GM23338 (cell line): Measurements from ENCODE around the gene NAALADL2.

ENCODE experiments used
- CREB1 ChIP-seq: fragments of 250-450 bp; sonication (Bioruptor Pico); IDR thresholded peaks from 2 replicates; pipeline ENCODE4 v1.5.0; 2020; ENCODE audit warnings: low read depth, mild to moderate bottlenecking, moderate library complexity
- EZH2 ChIP-seq: fragments of 200-600 bp; sonication (generic); IDR thresholded peaks from one replicate; pipeline ENCODE4 v1.8.0; 2017; ENCODE audit warnings: antibody characterized with exemption, mild to moderate bottlenecking, low read depth; ENCODE audit not compliant: unreplicated experiment
- EZH2phosphoT487 ChIP-seq: fragments of 200-600 bp; sonication (generic); IDR thresholded peaks from one replicate; pipeline ENCODE4 v1.8.1; 2018; ENCODE audit warnings: antibody characterized with exemption; ENCODE audit not compliant: unreplicated experiment
- JUNB ChIP-seq: IDR thresholded peaks from one replicate; pipeline ENCODE4 v1.6.1; 2016; ENCODE audit warnings: antibody characterized with exemption; ENCODE audit not compliant: unreplicated experiment
- POLR2AphosphoS5 ChIP-seq: IDR thresholded peaks from 2 replicates; pipeline ENCODE4 v1.6.1; 2016; ENCODE audit warnings: antibody characterized with exemption, low read depth
- STAT1 ChIP-seq: IDR thresholded peaks from one replicate; pipeline ENCODE4 v1.6.1; 2016; ENCODE audit warnings: antibody characterized with exemption; ENCODE audit not compliant: unreplicated experiment
- ZNF331 ChIP-seq: fragments of 250-450 bp; sonication (Bioruptor Pico); IDR thresholded peaks from 2 replicates; pipeline ENCODE4 v1.5.0; 2020; ENCODE audit warnings: low read depth, mild to moderate bottlenecking, moderate library complexity
- TF ChIP-seq, protein P1 (sequence below), 2 experiments: fragments of 200-600 bp in 1 of 2; sonication (generic) in 1 of 2; conservative IDR thresholded peaks; 2 replicates each; pipeline versions ENCODE4 v1.5.1 to v1.6.1; 2016 to 2017; ENCODE audit warnings: antibody characterized with exemption in 2 of 2, low read depth in 2 of 2, mild to moderate bottlenecking in 2 of 2, moderate library complexity in 1 of 2
- TF ChIP-seq, protein P2 (sequence below): IDR thresholded peaks from 2 replicates; pipeline ENCODE4 v1.6.1; 2016; ENCODE audit warnings: antibody characterized with exemption
- TF ChIP-seq, protein P3 (sequence below): IDR thresholded peaks from one replicate; pipeline ENCODE4 v1.6.1; 2018; ENCODE audit warnings: antibody characterized with exemption; ENCODE audit not compliant: unreplicated experiment
- TF ChIP-seq, protein P4 (sequence below): fragments of 250-450 bp; sonication (Bioruptor Pico); IDR thresholded peaks from 2 replicates; pipeline ENCODE4 v1.5.0; 2020; ENCODE audit warnings: mild to moderate bottlenecking, moderate library complexity

DNA sequence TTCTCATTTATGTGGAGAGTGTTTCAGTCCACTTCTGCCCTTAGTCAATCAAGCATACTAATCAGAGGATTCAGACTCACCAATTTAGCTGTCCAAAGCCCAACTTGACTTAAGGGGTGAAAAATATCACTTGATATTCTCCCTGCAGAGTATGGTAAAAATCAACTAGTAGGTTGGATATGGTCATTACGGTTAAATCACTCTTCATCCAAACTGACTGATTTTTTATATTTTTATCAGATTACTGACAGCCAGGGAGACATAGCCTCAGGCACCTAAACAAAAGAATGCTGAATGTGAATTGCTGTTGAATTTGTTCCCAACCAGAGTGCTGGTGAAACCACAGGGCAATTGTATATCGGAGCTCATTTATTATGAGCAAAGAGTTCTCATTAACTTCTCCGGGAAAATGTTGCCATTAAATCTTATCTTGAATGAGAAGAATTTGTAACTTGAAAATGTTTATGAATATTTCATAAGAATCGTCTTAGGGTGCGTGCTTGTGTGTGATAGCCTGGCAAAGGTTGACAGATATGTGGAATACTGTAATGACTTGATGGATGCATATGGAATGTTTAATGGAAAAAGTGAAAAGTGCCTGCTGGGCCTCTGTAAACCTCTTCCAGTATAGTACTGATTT is 411.2 kb downstream of the NAALADL2 start:
- TF ChIP-seq, protein P1, sequence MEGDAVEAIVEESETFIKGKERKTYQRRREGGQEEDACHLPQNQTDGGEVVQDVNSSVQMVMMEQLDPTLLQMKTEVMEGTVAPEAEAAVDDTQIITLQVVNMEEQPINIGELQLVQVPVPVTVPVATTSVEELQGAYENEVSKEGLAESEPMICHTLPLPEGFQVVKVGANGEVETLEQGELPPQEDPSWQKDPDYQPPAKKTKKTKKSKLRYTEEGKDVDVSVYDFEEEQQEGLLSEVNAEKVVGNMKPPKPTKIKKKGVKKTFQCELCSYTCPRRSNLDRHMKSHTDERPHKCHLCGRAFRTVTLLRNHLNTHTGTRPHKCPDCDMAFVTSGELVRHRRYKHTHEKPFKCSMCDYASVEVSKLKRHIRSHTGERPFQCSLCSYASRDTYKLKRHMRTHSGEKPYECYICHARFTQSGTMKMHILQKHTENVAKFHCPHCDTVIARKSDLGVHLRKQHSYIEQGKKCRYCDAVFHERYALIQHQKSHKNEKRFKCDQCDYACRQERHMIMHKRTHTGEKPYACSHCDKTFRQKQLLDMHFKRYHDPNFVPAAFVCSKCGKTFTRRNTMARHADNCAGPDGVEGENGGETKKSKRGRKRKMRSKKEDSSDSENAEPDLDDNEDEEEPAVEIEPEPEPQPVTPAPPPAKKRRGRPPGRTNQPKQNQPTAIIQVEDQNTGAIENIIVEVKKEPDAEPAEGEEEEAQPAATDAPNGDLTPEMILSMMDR (conservative IDR thresholded peaks at IDR 0.05; ENCODE audit: low read depth in 2 of 2) = no peak
- no peak for TF ChIP-seq EZH2phosphoT487
- TF ChIP-seq, protein P2, sequence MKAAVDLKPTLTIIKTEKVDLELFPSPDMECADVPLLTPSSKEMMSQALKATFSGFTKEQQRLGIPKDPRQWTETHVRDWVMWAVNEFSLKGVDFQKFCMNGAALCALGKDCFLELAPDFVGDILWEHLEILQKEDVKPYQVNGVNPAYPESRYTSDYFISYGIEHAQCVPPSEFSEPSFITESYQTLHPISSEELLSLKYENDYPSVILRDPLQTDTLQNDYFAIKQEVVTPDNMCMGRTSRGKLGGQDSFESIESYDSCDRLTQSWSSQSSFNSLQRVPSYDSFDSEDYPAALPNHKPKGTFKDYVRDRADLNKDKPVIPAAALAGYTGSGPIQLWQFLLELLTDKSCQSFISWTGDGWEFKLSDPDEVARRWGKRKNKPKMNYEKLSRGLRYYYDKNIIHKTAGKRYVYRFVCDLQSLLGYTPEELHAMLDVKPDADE = no peak
- TF ChIP-seq CREB1 (CRISPR knock-in tag) = no peak
- no peak for TF ChIP-seq POLR2AphosphoS5
- TF ChIP-seq, protein P3, sequence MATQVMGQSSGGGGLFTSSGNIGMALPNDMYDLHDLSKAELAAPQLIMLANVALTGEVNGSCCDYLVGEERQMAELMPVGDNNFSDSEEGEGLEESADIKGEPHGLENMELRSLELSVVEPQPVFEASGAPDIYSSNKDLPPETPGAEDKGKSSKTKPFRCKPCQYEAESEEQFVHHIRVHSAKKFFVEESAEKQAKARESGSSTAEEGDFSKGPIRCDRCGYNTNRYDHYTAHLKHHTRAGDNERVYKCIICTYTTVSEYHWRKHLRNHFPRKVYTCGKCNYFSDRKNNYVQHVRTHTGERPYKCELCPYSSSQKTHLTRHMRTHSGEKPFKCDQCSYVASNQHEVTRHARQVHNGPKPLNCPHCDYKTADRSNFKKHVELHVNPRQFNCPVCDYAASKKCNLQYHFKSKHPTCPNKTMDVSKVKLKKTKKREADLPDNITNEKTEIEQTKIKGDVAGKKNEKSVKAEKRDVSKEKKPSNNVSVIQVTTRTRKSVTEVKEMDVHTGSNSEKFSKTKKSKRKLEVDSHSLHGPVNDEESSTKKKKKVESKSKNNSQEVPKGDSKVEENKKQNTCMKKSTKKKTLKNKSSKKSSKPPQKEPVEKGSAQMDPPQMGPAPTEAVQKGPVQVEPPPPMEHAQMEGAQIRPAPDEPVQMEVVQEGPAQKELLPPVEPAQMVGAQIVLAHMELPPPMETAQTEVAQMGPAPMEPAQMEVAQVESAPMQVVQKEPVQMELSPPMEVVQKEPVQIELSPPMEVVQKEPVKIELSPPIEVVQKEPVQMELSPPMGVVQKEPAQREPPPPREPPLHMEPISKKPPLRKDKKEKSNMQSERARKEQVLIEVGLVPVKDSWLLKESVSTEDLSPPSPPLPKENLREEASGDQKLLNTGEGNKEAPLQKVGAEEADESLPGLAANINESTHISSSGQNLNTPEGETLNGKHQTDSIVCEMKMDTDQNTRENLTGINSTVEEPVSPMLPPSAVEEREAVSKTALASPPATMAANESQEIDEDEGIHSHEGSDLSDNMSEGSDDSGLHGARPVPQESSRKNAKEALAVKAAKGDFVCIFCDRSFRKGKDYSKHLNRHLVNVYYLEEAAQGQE = no peak
- no peak for TF ChIP-seq EZH2
- no peak for TF ChIP-seq STAT1
- no peak for TF ChIP-seq JUNB
- TF ChIP-seq ZNF331 (CRISPR knock-in tag) = no peak
- TF ChIP-seq, protein P4, sequence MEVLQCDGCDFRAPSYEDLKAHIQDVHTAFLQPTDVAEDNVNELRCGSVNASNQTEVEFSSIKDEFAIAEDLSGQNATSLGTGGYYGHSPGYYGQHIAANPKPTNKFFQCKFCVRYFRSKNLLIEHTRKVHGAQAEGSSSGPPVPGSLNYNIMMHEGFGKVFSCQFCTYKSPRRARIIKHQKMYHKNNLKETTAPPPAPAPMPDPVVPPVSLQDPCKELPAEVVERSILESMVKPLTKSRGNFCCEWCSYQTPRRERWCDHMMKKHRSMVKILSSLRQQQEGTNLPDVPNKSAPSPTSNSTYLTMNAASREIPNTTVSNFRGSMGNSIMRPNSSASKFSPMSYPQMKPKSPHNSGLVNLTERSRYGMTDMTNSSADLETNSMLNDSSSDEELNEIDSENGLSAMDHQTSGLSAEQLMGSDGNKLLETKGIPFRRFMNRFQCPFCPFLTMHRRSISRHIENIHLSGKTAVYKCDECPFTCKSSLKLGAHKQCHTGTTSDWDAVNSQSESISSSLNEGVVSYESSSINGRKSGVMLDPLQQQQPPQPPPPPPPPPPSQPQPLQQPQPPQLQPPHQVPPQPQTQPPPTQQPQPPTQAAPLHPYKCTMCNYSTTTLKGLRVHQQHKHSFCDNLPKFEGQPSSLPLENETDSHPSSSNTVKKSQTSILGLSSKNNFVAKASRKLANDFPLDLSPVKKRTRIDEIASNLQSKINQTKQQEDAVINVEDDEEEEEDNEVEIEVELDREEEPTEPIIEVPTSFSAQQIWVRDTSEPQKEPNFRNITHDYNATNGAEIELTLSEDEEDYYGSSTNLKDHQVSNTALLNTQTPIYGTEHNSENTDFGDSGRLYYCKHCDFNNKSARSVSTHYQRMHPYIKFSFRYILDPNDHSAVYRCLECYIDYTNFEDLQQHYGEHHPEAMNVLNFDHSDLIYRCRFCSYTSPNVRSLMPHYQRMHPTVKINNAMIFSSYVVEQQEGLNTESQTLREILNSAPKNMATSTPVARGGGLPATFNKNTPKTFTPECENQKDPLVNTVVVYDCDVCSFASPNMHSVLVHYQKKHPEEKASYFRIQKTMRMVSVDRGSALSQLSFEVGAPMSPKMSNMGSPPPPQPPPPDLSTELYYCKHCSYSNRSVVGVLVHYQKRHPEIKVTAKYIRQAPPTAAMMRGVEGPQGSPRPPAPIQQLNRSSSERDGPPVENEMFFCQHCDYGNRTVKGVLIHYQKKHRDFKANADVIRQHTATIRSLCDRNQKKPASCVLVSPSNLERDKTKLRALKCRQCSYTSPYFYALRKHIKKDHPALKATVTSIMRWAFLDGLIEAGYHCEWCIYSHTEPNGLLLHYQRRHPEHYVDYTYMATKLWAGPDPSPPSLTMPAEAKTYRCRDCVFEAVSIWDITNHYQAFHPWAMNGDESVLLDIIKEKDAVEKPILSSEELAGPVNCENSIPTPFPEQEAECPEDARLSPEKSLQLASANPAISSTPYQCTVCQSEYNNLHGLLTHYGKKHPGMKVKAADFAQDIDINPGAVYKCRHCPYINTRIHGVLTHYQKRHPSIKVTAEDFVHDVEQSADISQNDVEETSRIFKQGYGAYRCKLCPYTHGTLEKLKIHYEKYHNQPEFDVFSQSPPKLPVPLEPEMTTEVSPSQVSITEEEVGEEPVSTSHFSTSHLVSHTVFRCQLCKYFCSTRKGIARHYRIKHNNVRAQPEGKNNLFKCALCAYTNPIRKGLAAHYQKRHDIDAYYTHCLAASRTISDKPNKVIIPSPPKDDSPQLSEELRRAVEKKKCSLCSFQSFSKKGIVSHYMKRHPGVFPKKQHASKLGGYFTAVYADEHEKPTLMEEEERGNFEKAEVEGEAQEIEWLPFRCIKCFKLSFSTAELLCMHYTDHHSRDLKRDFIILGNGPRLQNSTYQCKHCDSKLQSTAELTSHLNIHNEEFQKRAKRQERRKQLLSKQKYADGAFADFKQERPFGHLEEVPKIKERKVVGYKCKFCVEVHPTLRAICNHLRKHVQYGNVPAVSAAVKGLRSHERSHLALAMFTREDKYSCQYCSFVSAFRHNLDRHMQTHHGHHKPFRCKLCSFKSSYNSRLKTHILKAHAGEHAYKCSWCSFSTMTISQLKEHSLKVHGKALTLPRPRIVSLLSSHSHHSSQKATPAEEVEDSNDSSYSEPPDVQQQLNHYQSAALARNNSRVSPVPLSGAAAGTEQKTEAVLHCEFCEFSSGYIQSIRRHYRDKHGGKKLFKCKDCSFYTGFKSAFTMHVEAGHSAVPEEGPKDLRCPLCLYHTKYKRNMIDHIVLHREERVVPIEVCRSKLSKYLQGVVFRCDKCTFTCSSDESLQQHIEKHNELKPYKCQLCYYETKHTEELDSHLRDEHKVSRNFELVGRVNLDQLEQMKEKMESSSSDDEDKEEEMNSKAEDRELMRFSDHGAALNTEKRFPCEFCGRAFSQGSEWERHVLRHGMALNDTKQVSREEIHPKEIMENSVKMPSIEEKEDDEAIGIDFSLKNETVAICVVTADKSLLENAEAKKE (CRISPR knock-in tag) = no peak
